ENCODE measurements around the gene ENAH. TPM values are rescaled to one million over a fixed set of nuclear protein-coding genes. Genes with fewer than 3 reads are reported as not detected.

The ENAH gene
- total RNA-seq, 1 experiment from 2014 or later: 100 TPM

DNA sequence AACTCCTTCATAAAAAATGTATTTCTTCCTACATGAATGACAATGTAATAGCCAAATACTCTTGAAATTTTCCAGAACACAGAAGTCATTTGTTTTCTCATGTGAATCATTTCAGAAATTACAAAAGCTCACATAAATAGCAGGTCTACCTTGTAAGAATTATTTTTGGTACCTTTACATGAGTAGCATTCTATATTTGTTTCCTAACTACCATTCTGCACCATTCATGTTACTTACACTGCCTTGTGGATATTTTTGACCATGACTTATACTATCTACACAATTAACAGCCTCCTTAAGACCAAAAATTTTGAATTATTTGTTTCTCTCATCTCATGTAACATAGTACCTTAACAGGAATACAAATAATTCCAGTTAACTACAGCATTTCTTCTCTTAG, 109.6 kb downstream of the ENAH start:
- Histone ChIP-seq H3K9ac (ENCODE audit: low read length) (no peak overlapping the region), H2AFZ (ENCODE audit: low read depth, low read length, poor library complexity, severe bottlenecking) (no peak overlapping the region), H4K20me1 (ENCODE audit: insufficient read depth) (no peaks in the 10 kb centered on the region), H3K9me3 (ENCODE audit: control insufficient read depth in 1 of 2, insufficient read depth in 1 of 2, low read depth in 1 of 2, low read length in 2 of 2) (no peaks in the 10 kb centered on the region), H3K4me3 (replicated peaks in 1 of 2; ENCODE audit: low read depth in 1 of 2, low read length in 2 of 2) (no peak overlapping the region), H3K79me2 (ENCODE audit: insufficient read depth, low read length) (peaks cover 18% of the 10 kb centered on the region), H3K4me1 (ENCODE audit: control insufficient read depth in 1 of 2, insufficient read depth in 2 of 2, low read length in 2 of 2) (peaks cover 0 to 8% of the 10 kb centered on the region in 2 experiments; a peak in 1 of 4 replicates), H3K27ac (ENCODE audit: low read depth, low read length) (no peak overlapping the region), H3K27me3 (ENCODE audit: insufficient read depth, low read length) (no peaks in the 10 kb centered on the region), H3K36me3 (ENCODE audit: control insufficient read depth in 1 of 2, insufficient read depth in 2 of 2, low read length in 2 of 2) (no peaks in the 10 kb centered on the region), H3K9me2 (ENCODE audit: insufficient read depth) (no peaks in the 10 kb centered on the region), H3K4me2 (ENCODE audit: low read length) (no peak overlapping the region)
- intact Hi-C loops (cut with micrococcal nuclease): no loop called here
- ChIA-PET POLR2A (no interaction called here), CTCF (no interaction called here), RAD21 (ENCODE audit: low non-redundant PET in 1 of 2, low total read pairs in 2 of 2, uncharacterized antibody in 2 of 2, unreplicated experiment in 2 of 2) (no interaction called here)
- no peak for DNase-seq (ENCODE audit: low read depth, low spot score)
- no peak for TF ChIP-seq RAD21 (IDR thresholded peaks at IDR 0.05; ENCODE audit: low read depth)
- no peak for TF ChIP-seq EZH2 (IDR thresholded peaks at IDR 0.05)
- TF ChIP-seq ZFX (IDR thresholded peaks at IDR 0.05): no peak
- TF ChIP-seq, protein P1, sequence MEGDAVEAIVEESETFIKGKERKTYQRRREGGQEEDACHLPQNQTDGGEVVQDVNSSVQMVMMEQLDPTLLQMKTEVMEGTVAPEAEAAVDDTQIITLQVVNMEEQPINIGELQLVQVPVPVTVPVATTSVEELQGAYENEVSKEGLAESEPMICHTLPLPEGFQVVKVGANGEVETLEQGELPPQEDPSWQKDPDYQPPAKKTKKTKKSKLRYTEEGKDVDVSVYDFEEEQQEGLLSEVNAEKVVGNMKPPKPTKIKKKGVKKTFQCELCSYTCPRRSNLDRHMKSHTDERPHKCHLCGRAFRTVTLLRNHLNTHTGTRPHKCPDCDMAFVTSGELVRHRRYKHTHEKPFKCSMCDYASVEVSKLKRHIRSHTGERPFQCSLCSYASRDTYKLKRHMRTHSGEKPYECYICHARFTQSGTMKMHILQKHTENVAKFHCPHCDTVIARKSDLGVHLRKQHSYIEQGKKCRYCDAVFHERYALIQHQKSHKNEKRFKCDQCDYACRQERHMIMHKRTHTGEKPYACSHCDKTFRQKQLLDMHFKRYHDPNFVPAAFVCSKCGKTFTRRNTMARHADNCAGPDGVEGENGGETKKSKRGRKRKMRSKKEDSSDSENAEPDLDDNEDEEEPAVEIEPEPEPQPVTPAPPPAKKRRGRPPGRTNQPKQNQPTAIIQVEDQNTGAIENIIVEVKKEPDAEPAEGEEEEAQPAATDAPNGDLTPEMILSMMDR (IDR thresholded peaks at IDR 0.05 in 2 of 3, conservative IDR thresholded peaks at IDR 0.05 in 1 of 3; ENCODE audit: borderline replicate concordance in 1 of 3, insufficient read depth in 1 of 3, low read depth in 2 of 3, low read length in 2 of 3): no peak
- TF ChIP-seq POLR2A (IDR thresholded peaks at IDR 0.05; ENCODE audit: borderline replicate concordance, extremely low read depth, insufficient read depth, insufficient read length): no peak
- no peak for TF ChIP-seq FOSL1 (IDR thresholded peaks at IDR 0.05; ENCODE audit: low read depth)
- no peak for TF ChIP-seq TCF7L2 (IDR thresholded peaks at IDR 0.05; ENCODE audit: borderline replicate concordance, extremely low read depth, insufficient read depth, insufficient read length)
- ATAC-seq: no peak
- BruUV-seq (replicated peaks): no TSS peak

DNA sequence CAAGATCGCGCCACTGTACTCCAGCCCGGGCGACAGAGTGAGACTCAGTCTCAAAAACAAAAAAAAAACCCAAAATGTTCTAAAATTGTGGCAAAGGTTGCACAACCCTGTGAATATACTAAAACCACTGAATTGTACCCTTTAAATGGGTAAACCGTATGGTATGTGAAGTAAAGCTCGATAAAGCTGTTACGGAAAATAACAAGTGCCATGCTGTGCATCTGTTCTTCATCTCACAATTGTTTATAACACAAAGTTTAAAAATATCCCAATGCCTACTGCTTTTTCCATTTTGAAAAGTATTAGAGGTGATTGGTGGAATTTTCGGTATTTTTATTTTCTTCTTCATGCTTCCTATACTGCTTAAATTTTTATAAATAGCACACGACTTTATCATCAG, 111.5 kb downstream of the ENAH start:
- Histone ChIP-seq H3K4me1 (ENCODE audit: control insufficient read depth in 1 of 2, insufficient read depth in 2 of 2, low read length in 2 of 2) (peaks cover 0 to 8% of the 10 kb centered on the region in 2 experiments; a peak in 1 of 4 replicates), H3K4me3 (replicated peaks in 1 of 2; ENCODE audit: low read depth in 1 of 2, low read length in 2 of 2) (no peak overlapping the region), H3K4me2 (ENCODE audit: low read length) (no peak overlapping the region), H3K9ac (ENCODE audit: low read length) (no peak overlapping the region), H3K36me3 (ENCODE audit: control insufficient read depth in 1 of 2, insufficient read depth in 2 of 2, low read length in 2 of 2) (no peaks in the 10 kb centered on the region), H4K20me1 (ENCODE audit: insufficient read depth) (0 out of 2 replicates have a peak, but pooled peaks cover under 1% of the 10 kb centered on the region), H3K9me3 (ENCODE audit: control insufficient read depth in 1 of 2, insufficient read depth in 1 of 2, low read depth in 1 of 2, low read length in 2 of 2) (no peaks in the 10 kb centered on the region), H3K79me2 (ENCODE audit: insufficient read depth, low read length) (peaks cover 29% of the 10 kb centered on the region), H3K27ac (ENCODE audit: low read depth, low read length) (no peak overlapping the region), H3K9me2 (ENCODE audit: insufficient read depth) (no peaks in the 10 kb centered on the region), H2AFZ (ENCODE audit: low read depth, low read length, poor library complexity, severe bottlenecking) (no peak overlapping the region), H3K27me3 (ENCODE audit: insufficient read depth, low read length) (no peaks in the 10 kb centered on the region)
- POLR2A ChIA-PET: no interaction called here
- DNase-seq (ENCODE audit: low read depth, low spot score) (no peak), ATAC-seq (no peak)
- BruUV-seq (replicated peaks): no TSS peak
- CTCF ChIA-PET: interaction anchor here (0.9 kb wide), 1 partner anchor 231 kb away, joined by 3 read pairs; no protein-coding TSS in a partner anchor
- intact Hi-C loops (cut with micrococcal nuclease): no loop called here
- RAD21 ChIA-PET (ENCODE audit: low non-redundant PET in 1 of 2, low total read pairs in 2 of 2, uncharacterized antibody in 2 of 2, unreplicated experiment in 2 of 2): no interaction called here
- no peak for TF ChIP-seq JUND (IDR thresholded peaks at IDR 0.05)
